ENCODE results near the gene NKIRAS2. TPM values are rescaled to one million over a fixed set of nuclear protein-coding genes. Genes with fewer than 3 reads are reported as not detected.

The NKIRAS2 gene
- total and polyA plus RNA-seq, 2 of the 4 experiments (the other 2 are of a cell fraction), result 25.6 to 51.8 TPM

GRCh38 chr17:42031584-42031983, 11.7 kb downstream of the NKIRAS2 start:
- H2BK5ac ChIP-seq (ENCODE audit: low read depth, low read length, poor library complexity, severe bottlenecking), result no peak overlapping the region
- no peak overlapping the region for H3K23ac ChIP-seq (ENCODE audit: low read depth, low read length)
- H3K36me3 ChIP-seq (ENCODE audit: control insufficient read depth, insufficient read depth, low read length), result no peaks in the 10 kb centered on the region
- H3K9me1 ChIP-seq (ENCODE audit: insufficient read depth, low read length), result no peaks in the 10 kb centered on the region
- H3K4ac ChIP-seq (ENCODE audit: low read depth, low read length), result no peak overlapping the region
- no peak overlapping the region for H4K91ac ChIP-seq (ENCODE audit: insufficient read depth, low read depth, low read length)
- H3K14ac ChIP-seq (replicated peaks; ENCODE audit: low read depth, low read length), result no peak overlapping the region
- peaks cover 0 to 2% of the 10 kb centered on the region in 2 experiments; a peak in 1 of 4 replicates for H3K79me1 ChIP-seq (ENCODE audit: low read depth in 1 of 2, low read length in 2 of 2)
- DNase-seq (no peak), ATAC-seq (ENCODE audit: low read depth) (no peak)
- in situ Hi-C loops (cut with MboI; ENCODE audit: low sequenced_read_pairs), result no loop called here
- dilution Hi-C loops (cut with HindIII; ENCODE audit: low sequenced_read_pairs, unreplicated experiment), result no loop called here
- peaks cover 29% of the 10 kb centered on the region for H3K27me3 ChIP-seq (ENCODE audit: control insufficient read depth, insufficient read depth, low read length)
- no peak overlapping the region for H3K9ac ChIP-seq (ENCODE audit: low read depth, low read length)
- no peaks in the 10 kb centered on the region for H3K9me3 ChIP-seq (ENCODE audit: control insufficient read depth, insufficient read depth, low read length)
- H4K8ac ChIP-seq (ENCODE audit: low read depth in 2 of 2, low read length in 2 of 2), result no peak overlapping the region
- intact Hi-C loops (cut with micrococcal nuclease), result no loop called here
- H2AK9ac ChIP-seq (replicated peaks; ENCODE audit: low read depth, low read length, poor library complexity), result no peak overlapping the region
- H2BK120ac ChIP-seq (ENCODE audit: low read depth, low read length), result no peak overlapping the region
- no peak overlapping the region for H3K27ac ChIP-seq (ENCODE audit: insufficient read depth, low read length)
- CTCF ChIA-PET, result no interaction called here
- H2BK20ac ChIP-seq (ENCODE audit: low read depth, low read length), result no peak overlapping the region
- no peaks in the 10 kb centered on the region for H4K20me1 ChIP-seq (ENCODE audit: insufficient read depth, low read length)
- no TSS peak for BruUV-seq (replicated peaks)
- no peak overlapping the region for H2AFZ ChIP-seq (replicated peaks; ENCODE audit: low read length, poor library complexity)
- no peak overlapping the region for H2BK15ac ChIP-seq (ENCODE audit: low read depth, low read length)
- H2AK5ac ChIP-seq (ENCODE audit: low read depth, low read length), result no peak overlapping the region
- H3K4me3 ChIP-seq (ENCODE audit: insufficient read depth, low read depth, low read length), result no peak overlapping the region
- H3K18ac ChIP-seq (ENCODE audit: low read depth, low read length), result no peak overlapping the region
- no peak overlapping the region for H4K5ac ChIP-seq (ENCODE audit: low read depth, low read length)
- no peak overlapping the region for H3K56ac ChIP-seq (ENCODE audit: extremely low read depth, insufficient read depth, low read length)
- TF ChIP-seq FOS (IDR thresholded peaks at IDR 0.05; ENCODE audit: low read depth, low read length), result no peak
- TF ChIP-seq, protein P1, sequence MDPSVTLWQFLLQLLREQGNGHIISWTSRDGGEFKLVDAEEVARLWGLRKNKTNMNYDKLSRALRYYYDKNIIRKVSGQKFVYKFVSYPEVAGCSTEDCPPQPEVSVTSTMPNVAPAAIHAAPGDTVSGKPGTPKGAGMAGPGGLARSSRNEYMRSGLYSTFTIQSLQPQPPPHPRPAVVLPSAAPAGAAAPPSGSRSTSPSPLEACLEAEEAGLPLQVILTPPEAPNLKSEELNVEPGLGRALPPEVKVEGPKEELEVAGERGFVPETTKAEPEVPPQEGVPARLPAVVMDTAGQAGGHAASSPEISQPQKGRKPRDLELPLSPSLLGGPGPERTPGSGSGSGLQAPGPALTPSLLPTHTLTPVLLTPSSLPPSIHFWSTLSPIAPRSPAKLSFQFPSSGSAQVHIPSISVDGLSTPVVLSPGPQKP (IDR thresholded peaks at IDR 0.05; ENCODE audit: borderline replicate concordance, low read depth, low read length), result no peak
- TF ChIP-seq SMC3 (IDR thresholded peaks at IDR 0.05; ENCODE audit: low read depth, low read length), result no peak
- TF ChIP-seq POLR2A (IDR thresholded peaks at IDR 0.05; ENCODE audit: low read depth, low read length), result no peak
- TF ChIP-seq MAZ (IDR thresholded peaks at IDR 0.05; ENCODE audit: borderline replicate concordance, low read depth, low read length), result no peak
- no peak for TF ChIP-seq USF2 (IDR thresholded peaks at IDR 0.05; ENCODE audit: low read depth, low read length)
- TF ChIP-seq MAFK (IDR thresholded peaks at IDR 0.05; ENCODE audit: low read depth, low read length), result no peak
- no peak for TF ChIP-seq CEBPB (IDR thresholded peaks at IDR 0.05; ENCODE audit: low read depth, low read length)
- TF ChIP-seq RFX5 (IDR thresholded peaks at IDR 0.05; ENCODE audit: low read depth, low read length), result no peak
- no peak for TF ChIP-seq MXI1 (IDR thresholded peaks at IDR 0.05; ENCODE audit: borderline replicate concordance, low read depth, low read length)
- no peak for TF ChIP-seq BHLHE40 (IDR thresholded peaks at IDR 0.05; ENCODE audit: low read depth, low read length)
- POLR2A ChIA-PET (ENCODE audit: unreplicated experiment), result no interaction called here
- H3K4me2 ChIP-seq (ENCODE audit: low read depth, low read length), result no peak overlapping the region
- H3K4me1 ChIP-seq (ENCODE audit: control insufficient read depth, insufficient read depth, low read length), result no peaks in the 10 kb centered on the region
- WGBS, 2 experiments (ENCODE audit: extremely low coverage in 2 of 2, insufficient read length in 1 of 2), result 10% methylated on average over 2 of the region's 6 CpGs; no CpG with 5 or more reads in 1 of the 2 experiments
